Measurements from ENCODE around the gene WFDC1.

Gene WFDC1

GRCh38 chr16:84303516-84303915, 8.8 kb downstream of the WFDC1 start:
- DNase-seq = no peak

GRCh38 chr16:84306564-84306963, 11.9 kb downstream of the WFDC1 start:
- DNase-seq = no peak

GRCh38 chr16:84307209-84307954, 12.7 kb downstream of the WFDC1 start:
- no peak for DNase-seq

- DNase-seq = no peak
These were observed 13.4 kb downstream of the WFDC1 start for GRCh38 chr16:84308120-84308519.

- no peak for DNase-seq
These were observed 16.0 kb downstream of the WFDC1 start for GRCh38 chr16:84310642-84311041.

GRCh38 chr16:84312783-84313382, 18.2 kb downstream of the WFDC1 start:
- DNase-seq = no peak

GRCh38 chr16:84313921-84314320, 19.2 kb downstream of the WFDC1 start:
- no peak for DNase-seq

GRCh38 chr16:84314373-84314772, 19.7 kb downstream of the WFDC1 start:
- no peak for DNase-seq

- DNase-seq = no peak
These were observed 20.1 kb downstream of the WFDC1 start for GRCh38 chr16:84314814-84315213.

- DNase-seq = no peak
These were observed 20.7 kb downstream of the WFDC1 start for GRCh38 chr16:84315422-84315821.

- DNase-seq = no peak
These were observed 23.7 kb downstream of the WFDC1 start for GRCh38 chr16:84318091-84318975.

GRCh38 chr16:84319146-84319760, 24.6 kb downstream of the WFDC1 start:
- no peak for DNase-seq

- DNase-seq = no peak
These were observed 25.8 kb downstream of the WFDC1 start for GRCh38 chr16:84320511-84320910.

GRCh38 chr16:84321932-84322331, 27.3 kb downstream of the WFDC1 start:
- no peak for DNase-seq

GRCh38 chr16:84322749-84323148, 28.1 kb downstream of the WFDC1 start:
- DNase-seq = no peak

GRCh38 chr16:84323606-84324005, 28.9 kb downstream of the WFDC1 start:
- DNase-seq = no peak

GRCh38 chr16:84324434-84325262, 30.0 kb downstream of the WFDC1 start:
- no peak for DNase-seq

- no peak for DNase-seq
These were observed 31.9 kb downstream of the WFDC1 start for GRCh38 chr16:84326545-84326944.

- DNase-seq = no peak
These were observed 33.3 kb downstream of the WFDC1 start for GRCh38 chr16:84327926-84328505.

- DNase-seq = no peak
These were observed 34.3 kb downstream of the WFDC1 start for GRCh38 chr16:84329016-84329415.

- DNase-seq = no peak
These were observed 35.4 kb downstream of the WFDC1 start for GRCh38 chr16:84329843-84330684.

All from CD4-positive, alpha-beta T cell treated with Interferon gamma for 1 hour (primary cell).